AG20443 (cell line): ENCODE results near the gene OR1M1.
"Not testable (repeated sequence)": the region's sequence is repeated elsewhere in the genome, so short reads cannot be mapped to it uniquely, and the experiment has no call there.

Source experiments
- DNase-seq: peaks from one replicate; pipeline ENCODE4 v3.0.0; 2012; ENCODE audit warnings: low spot score, mixed read lengths

The OR1M1 gene, protein sequence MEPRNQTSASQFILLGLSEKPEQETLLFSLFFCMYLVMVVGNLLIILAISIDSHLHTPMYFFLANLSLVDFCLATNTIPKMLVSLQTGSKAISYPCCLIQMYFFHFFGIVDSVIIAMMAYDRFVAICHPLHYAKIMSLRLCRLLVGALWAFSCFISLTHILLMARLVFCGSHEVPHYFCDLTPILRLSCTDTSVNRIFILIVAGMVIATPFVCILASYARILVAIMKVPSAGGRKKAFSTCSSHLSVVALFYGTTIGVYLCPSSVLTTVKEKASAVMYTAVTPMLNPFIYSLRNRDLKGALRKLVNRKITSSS

DNA sequence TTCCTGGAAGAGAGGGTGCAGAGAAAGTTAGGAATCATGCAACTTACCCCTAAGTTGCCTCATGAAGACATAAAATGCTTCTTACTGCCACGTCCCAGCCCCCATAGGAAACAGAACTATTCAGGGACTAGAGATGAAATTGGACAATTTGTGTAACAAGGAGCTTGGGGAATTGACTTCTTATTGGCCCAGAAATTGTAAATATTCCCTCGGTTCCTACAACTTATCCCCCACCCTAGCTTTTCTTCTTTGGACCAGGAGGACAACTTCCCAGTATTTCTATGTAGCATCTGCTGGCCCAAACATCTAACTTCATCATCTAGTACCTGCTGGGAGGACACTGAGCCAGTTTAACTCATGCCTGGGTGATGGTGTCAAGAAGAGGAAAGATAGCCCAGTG is at the start of gene OR1M1:
TSS of gene OR1M1 (plus strand) at position 301 of the 400 bp plus-strand sequence. CDS start 6,184 bp downstream, outside the sequence.
- DNase-seq = no peak

DNA sequence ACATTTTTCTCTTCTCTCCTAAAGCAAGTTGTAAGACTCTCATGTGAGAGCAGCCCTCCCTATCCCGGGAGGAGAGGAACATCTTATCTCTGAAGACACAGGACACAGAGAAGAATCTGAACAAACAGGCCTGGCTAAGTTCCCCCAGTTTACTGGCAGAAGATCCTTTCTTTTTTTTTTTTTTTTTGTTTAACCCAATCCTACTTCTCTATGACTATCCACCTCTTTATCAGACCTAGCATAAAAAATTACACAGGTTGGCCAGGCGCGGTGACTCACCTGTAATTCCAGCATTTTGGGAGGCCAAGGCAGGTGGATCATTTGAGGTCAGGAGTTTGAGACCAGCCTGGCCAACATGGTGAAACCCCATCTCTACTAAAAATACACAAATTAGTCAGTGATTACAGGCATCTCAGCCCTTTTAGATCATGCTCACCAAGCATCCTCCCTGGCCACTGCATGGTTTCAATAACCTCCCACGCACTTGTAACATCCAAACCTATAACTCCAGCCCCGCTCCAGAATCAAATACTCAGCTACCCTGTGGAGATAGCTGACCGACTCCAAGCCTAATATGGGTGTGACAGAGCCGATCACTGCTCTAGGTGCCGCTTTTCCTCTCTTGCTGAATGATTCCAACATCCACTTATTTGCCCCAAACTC is 49.3 kb upstream of the OR1M1 start:
- DNase-seq = no peak

DNA sequence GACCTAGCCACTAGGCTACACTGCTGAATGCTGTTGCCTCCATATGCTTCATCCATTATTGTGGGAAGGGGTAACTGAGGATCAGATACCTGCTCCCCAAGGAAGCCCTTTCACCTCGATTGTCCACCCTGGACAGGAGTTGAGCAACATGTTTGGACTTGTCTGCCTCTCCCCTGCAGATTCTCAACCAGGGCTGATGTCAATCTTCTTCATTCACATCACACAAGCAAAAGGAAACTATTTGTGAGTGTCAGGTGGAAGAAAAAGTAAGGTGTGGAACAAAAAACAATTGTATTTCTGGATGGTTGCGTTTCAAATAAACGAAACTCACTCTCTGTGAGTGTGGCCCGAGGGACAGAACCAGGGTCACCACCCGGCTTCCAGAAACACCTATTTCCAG is 47.1 kb upstream of the OR1M1 start:
- no peak for DNase-seq

DNA sequence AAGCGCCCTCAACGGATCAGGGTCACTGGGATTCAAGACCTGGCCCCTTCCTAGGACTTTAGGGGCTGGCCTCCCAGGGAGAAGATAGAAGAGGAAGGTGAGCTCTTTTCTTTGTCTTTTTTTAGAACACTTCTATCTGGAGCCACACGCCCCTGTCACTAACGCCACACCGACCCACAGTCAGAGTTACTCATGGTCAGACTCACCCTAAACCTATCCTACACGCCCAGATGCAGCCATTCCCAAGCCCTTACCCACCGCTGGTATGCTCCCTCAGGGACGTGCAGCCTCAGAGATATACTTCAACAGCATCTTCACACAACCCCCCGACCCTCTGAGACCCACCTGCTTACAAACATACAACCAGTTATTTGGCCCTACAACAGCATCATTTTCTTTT is 46.7 kb upstream of the OR1M1 start:
- no peak for DNase-seq

DNA sequence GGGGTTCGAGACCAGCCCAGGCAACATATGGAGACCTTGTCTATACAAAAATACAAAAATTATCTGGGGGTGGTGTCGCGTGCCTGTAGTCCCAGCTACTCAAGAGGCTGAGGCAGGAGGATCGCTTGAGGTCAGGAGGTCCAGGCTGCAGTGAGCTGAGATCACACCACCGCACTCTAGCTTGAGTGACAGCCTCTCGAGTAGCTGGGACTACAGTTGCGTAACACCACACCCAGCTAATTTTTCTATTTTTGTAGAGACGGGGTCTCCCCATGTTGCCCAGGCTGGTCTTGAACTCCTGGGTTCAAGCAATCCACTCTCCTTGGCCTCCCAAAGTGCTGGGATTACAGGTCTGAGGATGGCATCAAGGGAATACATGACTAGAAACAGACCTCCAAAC is 45.8 kb upstream of the OR1M1 start:
- DNase-seq = no peak

DNA sequence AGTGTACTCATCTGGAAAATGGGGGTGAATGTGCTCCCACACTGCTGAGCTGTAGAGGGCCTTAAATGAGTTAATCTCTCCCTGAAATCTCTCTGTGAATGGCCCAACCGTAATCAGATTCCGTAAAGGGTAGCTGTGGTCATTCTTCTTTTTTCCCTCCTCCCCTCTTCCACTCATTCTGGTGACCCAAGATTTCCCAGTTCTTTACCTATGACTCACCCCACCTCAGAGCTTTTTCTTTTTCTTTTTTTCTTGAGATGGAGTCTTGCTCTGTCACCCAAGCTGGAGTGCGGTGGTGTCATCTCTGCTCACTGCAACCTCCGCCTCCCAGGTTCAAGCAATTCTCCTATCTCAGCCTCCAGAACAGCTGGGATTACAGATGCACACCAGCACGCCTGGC is 43.3 kb upstream of the OR1M1 start:
- DNase-seq = no peak

DNA sequence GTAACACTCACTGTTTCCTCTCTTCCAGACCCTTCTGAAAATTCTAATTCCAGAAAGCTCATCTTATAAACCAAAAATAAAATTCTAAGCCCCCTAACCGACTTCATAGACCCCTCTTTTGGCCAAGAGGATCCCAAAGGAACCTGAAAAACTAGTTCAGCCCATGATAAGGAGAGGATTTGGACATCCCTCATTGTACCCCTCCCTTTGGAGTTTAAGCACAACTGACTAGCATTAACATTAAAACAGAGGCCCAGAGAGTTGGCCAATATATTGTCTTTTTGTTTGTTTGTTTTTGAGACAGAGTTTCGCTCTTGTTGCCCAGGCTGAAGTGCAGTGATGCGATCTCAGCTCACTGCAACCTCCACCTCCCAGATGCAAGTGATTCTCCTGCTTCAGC is 42.4 kb upstream of the OR1M1 start:
- DNase-seq = no peak

DNA sequence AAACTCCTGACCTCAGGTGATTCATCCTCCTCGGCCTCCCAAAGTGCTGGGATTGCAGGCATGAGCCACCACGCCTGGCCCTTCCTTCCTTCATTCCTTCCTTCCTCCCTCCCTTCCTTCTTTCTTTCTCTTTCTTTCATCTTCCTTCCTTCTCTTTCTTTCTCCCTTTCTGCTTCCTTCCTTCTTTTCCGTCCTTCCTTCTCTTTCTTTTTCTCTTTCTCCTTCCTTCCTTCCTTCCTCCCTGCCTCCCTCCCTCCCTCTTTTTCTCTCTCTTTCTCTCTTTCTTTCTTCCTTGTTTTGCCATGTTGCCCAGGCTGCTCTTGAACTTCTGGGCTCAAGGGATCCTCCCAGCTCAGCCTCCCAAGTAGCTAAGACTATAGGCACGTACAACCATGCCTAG is 40.2 kb upstream of the OR1M1 start:
- DNase-seq = no peak

DNA sequence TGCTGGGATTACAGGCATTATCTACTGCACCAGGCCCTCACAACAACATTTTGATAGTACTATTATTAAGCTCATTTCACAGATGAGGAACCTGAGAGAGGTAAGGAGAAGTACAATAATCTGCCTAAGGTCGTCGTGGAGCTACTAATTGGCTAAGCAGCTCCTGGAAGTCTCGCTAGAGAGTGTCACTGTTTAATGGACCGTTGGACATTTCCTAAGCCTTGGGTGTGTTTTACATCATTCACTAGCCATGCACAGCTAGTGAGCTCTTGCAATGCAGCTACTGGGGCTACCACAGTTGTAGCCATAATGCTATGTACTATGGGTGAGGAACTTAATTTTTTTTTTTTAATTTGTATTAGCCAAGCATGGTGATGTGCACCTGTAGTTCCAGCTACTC is 34.0 kb upstream of the OR1M1 start:
- no peak for DNase-seq

DNA sequence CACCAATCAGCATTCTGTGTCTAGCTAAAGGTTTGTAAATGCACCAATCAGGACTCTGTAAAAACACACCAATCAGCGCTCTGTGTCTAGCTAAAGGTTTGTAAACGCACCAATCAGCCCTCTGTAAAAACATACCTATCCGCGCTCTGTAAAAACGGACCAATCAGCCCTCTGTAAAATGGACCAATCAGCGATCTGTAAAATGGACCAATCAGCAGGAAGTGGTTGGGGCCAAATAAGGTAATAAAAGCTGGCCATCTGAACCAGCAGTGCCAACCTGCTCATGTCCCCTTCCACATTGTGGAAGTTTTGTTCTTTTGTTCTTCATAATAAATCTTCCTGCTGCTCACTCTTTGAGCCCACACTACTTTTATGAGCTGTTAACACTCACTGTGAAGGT is 33.2 kb upstream of the OR1M1 start:
- not testable (repeated sequence) for DNase-seq

DNA sequence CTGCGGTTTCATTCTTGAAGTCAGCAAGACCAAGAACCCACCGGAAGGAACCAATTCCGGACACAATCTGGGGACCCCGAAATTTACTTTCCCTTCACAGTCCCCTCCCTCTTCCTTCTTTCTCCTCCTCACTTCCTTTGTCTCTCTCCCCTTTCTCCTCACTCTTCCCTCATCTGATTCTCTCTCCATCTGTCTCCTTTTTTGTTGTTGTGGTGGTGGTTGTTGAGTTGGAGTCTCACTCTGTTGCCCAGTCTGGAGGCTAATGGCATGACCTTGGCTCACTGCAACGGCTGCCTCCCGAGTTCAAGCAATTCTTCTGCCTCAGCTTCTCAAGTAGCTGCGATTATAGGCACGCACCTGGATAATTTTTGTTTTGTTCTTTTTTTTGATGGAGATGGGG is 32.7 kb upstream of the OR1M1 start:
- DNase-seq = no peak

DNA sequence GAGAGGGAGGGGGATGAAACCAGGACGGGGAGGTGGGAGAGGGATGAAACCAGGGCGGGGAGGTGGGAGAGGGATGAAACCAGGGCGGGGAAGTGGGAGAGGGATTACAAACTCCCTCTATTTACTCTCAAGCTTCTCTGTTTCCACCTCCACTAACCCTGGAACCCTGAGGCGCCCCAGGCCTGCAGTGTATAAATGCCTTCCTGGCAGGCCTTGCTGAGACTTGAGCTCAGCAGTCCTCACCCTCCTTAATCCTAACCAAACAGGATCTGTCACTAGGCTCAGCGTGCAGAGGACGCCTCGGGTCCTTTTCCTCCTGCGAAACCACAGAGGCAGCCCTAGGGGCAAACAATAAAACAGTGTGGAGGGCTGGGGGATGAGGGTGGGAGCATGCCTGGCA is 32.1 kb upstream of the OR1M1 start:
- no peak for DNase-seq

DNA sequence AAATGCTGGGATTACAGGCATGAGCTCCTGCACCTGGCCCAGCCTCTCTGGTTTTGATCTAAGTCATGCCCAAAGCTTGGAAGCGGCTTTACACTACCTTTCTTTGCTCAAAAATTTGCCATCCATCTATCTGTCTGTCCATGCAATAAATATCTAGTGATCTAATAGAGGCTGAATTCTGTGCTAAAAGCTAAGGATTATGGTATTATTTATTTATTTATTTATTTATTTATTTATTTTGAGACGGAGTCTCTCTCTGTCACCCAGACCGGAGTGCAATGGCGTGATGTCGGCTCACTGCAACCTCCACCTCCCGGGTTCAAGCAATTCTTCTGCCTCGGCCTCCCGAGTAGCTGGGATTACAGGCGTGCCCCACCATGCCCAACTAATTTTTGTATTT is 30.7 kb upstream of the OR1M1 start:
- not testable (repeated sequence) for DNase-seq

DNA sequence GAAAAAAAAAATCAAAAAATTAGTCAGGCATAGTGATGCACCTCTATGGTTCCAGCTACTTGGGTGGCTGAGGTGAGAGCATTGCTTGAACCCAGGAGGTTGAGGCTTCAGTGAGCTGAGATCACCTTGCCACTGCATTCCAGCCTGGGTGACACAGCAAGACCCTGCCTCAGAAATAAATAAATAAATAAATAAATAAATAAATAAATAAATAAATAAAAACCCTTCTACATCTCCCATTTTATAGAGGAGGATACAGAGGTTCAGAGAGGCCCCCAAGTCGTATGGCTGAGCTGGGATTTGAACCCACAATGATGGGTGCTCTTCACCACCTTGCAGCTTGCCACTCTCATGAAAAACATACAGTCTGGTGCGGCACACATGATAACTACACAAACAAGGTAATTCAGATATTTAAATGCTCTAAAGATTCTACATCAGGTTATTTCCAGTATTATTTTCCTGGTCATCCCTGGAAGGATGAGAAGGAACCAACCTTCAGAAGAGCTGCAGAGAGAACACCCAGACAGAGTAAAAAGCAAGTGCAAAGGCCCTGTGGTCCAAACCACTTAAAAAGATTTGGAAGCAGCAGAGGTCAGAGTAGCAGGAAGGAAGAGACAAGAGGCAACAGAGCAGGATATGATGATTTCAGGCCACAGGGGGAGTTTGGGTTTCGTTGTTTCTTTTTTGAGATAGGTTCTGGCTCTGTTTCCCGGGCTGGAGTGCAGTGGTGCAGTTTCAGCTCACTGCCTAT is 29.2 kb upstream of the OR1M1 start:
- no peak for DNase-seq

DNA sequence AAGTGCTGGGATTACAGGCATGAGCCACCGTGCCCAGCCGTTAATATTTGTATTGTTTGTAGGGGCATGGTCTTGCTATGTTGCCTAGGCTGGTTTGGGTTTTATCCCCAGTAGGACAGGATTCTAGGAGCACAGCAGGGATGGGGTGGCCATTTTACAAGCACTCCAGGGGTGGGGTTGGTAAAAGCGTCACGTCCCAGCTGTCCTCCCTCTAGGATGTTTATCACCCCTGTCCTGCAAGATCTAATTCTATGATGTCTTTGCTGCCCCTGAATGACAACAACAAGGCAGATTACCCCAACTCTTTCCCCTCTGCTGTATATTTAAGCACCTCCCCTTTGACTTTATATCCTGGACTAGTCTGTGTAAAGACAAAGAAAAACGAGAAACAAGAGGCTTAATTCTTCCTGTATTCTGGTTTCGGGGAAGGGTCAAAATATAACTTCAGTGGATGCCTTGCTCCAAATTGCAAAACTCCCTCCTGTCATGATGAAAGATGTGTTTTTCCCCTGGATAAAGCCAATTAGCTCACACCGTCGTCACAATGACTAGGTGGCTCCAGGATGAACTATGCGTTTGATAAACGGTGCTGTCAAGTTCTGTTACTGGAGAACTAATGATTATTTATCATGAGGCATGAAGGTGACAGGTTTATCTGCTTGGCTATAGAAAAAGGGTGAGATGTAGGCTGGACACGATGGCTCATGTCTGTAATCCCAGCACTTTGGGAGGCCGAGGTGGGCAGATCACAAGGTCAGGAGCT is 27.8 kb upstream of the OR1M1 start:
- DNase-seq = no peak

DNA sequence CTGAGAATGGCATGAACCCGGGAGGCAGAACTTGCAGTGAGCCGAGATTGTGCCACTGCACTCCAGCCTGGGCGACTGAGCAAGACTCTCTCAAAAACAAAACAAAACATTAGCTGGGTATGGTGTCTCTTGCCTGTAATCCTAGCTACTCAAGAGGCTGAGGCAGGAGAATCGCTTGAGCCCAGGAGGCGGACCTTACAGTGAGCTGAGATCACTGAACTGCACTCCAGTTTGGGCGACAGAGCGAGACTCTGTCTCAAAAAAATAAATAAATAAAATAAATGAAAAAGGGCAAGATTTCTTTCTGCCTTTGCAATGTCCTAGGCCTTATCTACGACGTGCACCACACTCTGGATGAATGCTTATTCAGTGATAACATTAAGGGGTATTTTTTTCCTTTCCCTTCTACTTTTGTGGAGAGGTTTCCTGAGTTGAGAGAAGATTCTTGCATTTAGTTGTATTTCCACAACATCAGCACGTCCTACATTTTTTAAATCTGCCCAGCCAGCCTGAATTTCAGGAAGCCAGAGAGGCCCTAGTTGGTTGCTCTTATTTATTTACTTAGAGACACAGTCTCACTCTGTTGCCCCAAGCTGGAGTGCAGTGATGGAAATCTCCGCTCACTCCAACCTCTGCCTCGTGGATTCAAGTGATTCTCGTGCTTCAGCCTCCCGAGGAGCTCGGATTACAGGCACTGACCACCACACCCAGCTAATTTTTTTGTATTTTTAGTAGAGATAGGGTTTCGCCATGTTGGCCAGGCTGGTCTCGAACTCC is 26.1 kb upstream of the OR1M1 start:
- DNase-seq = no peak

DNA sequence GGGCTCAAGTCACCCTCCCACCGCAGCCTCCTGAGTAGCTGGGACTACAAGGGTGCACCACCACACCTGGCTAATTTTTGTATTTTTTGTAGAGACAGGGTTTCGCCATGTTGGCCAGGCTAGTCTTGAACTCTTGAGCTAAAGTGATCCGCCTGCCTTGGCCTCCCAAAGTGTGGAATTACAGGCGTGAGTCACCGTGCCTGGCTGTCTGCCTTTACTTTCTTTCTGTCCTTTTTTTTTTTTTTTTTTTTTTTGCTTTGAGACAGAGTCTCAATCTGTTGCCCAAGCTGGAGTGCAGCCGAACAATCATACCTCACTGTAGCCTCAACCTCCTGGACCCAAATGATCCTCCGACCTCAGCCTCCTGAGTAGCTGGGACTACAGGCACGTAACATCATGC is 25.0 kb upstream of the OR1M1 start:
- DNase-seq = no peak

DNA sequence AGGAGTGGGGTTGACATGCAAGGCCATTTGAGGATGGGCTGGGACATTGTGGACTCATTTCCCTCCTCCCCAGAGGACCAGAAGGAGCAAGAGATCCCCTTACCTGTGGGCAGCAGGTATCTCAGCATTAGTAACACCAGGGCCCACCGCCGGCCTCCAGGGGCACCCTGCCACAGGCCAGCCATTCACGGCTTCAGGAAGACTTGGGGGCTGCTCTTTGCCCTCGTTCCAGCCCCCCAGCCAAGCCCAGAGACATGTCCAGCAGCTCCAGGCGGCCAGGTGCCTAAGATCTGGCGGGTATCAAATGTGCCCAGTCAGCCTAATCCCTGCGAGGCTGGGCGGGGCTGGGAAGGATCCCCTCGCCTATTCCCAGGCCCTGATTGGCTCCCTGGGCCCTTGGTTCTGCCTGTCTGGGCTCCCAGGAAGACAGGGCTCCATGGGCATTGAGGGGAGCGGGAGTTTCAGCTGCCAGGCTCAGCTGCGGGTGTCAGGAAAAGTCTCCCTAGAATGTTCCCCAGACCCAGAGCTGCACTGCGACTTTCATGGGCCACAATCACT is 21.3 kb upstream of the OR1M1 start:
- DNase-seq = no peak

DNA sequence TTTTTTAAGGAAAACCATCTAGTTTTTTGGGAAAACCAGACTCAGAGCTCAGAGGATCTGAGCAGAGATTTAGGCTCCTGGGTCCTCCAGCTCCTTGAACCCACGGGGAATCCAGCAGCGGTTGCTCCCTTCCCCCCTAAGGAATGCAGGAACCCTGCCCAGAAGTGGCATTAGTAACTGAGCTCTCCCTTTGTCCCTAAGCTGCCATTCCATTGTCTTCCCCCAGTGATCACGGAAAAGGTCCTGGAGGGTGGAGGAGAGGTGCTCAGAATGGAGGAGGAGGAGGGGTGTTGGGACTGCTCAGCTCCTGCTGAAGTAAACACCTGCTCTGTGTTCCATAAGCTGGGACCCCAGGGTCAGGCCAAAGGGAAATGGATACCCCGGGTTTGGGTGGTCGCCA is 16.8 kb upstream of the OR1M1 start:
- DNase-seq = no peak

DNA sequence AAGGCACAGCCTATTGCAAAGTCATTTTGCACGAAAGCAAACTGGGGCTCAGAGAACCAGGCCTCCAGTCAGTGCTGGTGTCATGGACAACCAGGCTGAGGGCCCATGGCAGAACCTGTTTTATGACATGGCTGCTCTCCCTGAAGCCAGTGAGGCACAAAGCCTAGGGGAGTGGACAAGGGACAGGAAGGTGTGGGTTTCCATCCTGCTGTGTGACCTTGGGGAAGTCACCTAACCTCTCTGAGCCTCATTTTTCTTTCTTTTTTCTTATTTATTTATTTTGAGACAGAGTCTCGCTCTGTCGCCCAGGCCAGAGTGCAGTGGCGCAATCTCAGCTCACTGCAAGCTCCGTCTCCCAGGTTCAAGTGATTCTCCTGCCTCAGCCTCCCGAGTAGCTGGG is 15.1 kb upstream of the OR1M1 start:
- DNase-seq = not testable (repeated sequence)

DNA sequence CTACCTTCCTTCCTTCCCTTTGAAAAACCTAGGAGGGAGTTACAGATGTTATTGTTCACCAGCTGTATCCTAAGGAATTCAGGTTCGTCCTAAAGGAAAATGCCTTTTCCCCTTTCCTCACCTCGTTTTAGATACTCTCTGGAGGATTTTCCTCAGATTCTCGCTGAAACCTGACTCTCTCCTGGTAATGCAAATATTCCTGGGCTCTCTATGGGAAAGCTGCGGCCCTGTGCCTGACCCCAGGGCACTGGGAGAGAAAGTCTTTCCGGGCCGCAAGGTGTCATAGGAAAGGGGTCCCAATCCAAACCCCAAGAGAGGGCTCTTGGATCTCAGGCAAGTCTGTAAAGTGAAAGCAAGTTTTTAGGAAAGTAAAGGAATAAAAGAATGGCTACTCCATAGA is 13.1 kb upstream of the OR1M1 start:
- DNase-seq = no peak
